Fibroblast of villous mesenchyme (primary cell): ENCODE data around the gene PREB. TPM values are rescaled to one million over a fixed set of nuclear protein-coding genes. Genes with fewer than 3 reads are reported as not detected.
A peak's percentile ranks its signal among the peaks of the same experiment; 100 is the strongest.

Source experiments
- DNase-seq: peaks from one replicate; pipeline ENCODE4 v3.0.0-alpha.2; 2010; ENCODE audit warnings: low read depth
- H3K4me3 ChIP-seq: 2 replicates; pipeline ENCODE4 v1.5.1; 2011; ENCODE audit warnings: low read depth, mild to moderate bottlenecking, low read length
- total RNA-seq: library from RNA; depleted of rRNA; stranded (reverse); fragments of >200 nt; gene quantifications from 2 replicates; pipeline ENCODE4 v1.2.3, GENCODE V29; 2012
- TF ChIP-seq, protein P1 (sequence below): IDR thresholded peaks from 2 replicates; pipeline ENCODE4 v1.5.1; 2012; ENCODE audit warnings: low read depth, mild to moderate bottlenecking, low read length; ENCODE audit not compliant: insufficient read depth

PREB gene
- total RNA-seq, 1 donor = 45.3 TPM

DNA sequence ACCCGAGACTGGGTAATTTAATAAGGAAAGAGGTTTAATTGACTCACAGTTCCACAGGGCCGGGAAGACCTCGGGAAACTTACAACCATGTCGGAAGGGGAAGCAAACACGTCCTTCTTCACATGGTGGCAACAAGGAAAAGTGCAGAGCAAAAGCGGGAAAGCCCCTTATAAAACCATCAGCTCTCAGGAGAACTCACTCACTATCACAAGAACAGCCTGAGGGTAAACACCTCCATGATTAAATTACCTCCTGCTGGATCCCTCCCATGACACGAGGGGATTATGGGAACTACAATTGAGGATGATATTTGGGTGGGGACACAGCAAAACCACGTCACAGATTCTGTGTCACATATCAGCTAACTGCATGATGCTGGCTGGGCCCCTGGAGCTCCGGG is 25.8 kb upstream of the PREB start:
- TF ChIP-seq, protein P1, sequence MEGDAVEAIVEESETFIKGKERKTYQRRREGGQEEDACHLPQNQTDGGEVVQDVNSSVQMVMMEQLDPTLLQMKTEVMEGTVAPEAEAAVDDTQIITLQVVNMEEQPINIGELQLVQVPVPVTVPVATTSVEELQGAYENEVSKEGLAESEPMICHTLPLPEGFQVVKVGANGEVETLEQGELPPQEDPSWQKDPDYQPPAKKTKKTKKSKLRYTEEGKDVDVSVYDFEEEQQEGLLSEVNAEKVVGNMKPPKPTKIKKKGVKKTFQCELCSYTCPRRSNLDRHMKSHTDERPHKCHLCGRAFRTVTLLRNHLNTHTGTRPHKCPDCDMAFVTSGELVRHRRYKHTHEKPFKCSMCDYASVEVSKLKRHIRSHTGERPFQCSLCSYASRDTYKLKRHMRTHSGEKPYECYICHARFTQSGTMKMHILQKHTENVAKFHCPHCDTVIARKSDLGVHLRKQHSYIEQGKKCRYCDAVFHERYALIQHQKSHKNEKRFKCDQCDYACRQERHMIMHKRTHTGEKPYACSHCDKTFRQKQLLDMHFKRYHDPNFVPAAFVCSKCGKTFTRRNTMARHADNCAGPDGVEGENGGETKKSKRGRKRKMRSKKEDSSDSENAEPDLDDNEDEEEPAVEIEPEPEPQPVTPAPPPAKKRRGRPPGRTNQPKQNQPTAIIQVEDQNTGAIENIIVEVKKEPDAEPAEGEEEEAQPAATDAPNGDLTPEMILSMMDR = no peak

DNA sequence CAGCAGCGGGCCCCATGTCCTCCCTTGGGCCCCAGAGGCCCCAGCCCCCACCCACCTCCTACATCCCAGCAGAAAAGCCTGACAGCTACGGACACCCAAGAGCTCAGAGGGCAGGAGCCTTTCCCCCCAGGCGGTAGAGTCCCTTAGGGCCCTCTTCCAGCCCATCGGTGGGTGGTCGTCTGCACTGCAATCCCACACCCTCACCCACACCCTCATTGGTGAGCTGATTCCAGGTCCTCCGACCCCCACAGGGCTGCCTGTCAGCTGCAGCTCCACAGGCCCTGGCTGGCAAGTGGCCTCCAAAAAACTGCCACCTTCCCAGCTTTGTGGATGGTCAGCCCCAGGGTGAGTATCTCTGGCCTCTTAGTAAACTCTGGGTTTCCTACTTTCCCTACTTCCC is 24.8 kb upstream of the PREB start:
- H3K4me3 ChIP-seq = no peak overlapping the region
- TF ChIP-seq, protein P1 = no peak
- DNase-seq = no peak

More for the DNA sequence above, 25.8 kb upstream of the PREB start:
- no peak overlapping the region for H3K4me3 ChIP-seq
- no peak for DNase-seq

DNA sequence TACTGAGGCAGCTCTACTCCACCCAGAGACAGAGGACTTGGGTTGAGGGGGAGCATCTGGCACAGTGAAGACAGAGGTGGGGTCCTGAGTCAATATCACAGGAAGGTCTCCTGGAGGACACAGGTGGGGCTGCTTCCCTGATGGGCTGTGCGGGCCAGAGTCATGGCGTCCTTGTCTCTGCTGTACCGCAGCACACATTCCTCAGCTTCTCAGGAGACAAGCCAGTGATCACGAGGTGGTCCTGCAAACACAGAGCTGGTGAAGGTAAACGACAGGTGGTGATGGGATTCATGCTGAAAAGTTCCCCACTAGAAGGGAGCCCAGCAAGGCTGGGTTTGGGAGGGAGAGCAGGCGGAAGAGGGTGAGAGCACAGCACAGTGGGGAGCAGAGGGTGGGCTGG is 24.0 kb upstream of the PREB start:
- DNase-seq = no peak
- H3K4me3 ChIP-seq = no peak overlapping the region
- TF ChIP-seq, protein P1 = no peak

DNA sequence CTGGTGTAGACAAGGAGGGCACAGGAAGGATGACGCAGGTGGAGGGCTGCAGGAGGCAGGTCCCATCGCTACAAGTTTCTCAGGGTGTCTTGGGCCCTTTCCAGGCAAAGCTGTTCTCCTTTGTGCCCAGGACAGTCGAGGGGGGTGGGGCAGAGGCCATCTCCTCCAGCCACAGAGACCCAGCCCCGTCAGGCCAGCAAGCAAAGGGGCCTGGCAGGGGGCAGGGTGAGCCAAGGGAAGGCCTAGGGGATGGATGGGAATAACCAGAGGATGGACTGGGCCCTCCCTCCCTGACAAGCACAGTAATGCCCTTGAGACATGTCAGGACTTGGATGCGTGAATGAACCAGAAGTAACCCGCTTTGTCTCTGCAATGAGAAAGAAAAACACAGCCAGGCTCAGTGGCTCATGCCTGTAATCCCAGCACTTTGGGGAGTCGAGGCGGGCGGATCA is 20.7 kb upstream of the PREB start:
- TF ChIP-seq, protein P1 = no peak
- no peak overlapping the region for H3K4me3 ChIP-seq
- DNase-seq = no peak

DNA sequence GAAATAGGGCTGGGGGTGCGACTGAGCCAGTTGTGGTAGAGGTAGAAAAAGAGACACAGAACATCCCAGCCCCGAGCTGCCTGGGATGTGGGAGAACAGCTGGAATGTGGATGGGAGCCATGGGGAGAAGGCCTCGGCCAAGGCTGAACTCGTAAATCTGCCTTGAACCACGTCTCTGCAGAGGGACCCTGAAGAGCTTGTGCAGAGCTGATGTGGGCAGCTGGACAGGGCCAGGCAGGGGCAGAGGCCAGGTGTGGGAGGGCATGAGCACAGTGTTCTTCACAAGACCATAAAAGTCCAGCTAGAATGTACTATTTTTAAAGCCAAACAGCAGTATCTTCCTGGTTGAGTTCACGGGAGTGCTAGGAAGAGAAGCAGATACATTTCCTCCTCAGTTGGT is 20.1 kb upstream of the PREB start:
- H3K4me3 ChIP-seq = no peak overlapping the region
- TF ChIP-seq, protein P1 = no peak
- DNase-seq = peak; percentile 53

DNA sequence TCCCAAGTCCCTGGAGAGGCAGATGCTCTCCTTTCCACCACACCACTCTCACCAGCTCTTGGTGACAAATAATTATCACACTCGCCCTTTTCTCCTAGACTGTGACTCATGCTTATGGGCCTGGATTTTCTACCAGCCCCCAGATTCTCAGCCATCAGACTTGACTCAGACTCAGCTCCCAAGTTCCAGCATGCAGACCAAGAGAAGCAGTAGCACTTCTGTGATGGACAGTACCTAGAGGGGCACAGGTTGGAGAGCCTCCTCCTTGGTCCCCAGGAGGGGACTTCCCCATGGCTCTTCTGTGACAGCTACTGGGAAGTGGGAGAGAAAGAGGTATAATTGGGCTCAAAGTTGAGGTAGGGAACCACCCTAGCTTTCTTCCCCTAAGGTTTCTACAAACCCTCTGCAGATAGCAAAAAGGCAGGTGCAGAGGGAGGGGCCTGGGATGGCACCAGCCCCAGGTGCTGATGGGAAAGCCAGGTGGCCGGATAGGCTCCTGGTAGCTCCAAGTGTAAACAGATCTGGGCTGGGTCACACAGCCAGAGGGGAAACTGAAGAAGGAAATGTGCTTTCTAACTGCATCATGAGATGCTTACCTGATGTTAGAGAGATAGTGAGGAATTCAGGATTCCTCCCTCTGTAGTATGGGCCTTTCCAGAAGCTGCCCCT is 18.5 kb upstream of the PREB start:
- TF ChIP-seq, protein P1 = no peak
- H3K4me3 ChIP-seq = no peak overlapping the region
- DNase-seq = no peak
